Testis (tissue), 3 donors: ENCODE measurements around the gene EPB41L1. TPM values are rescaled to one million over a fixed set of nuclear protein-coding genes. Genes with fewer than 3 reads are reported as not detected.

ENCODE experiments used
- DNase-seq: peaks from one replicate; pipeline ENCODE4 v3.0.0-alpha.2; 2019
- H3K27ac ChIP-seq, 2 donors: fragments of 200-600 bp; sonication (generic); one replicate each; pipeline ENCODE4 v1.5.1; 2019
- H3K27me3 ChIP-seq: fragments of 200-600 bp; sonication (generic); one replicate; pipeline ENCODE4 v1.5.1; 2019
- H3K36me3 ChIP-seq: fragments of 200-600 bp; sonication (generic); one replicate; pipeline ENCODE4 v1.5.1; 2017; ENCODE audit warnings: low read depth; ENCODE audit errors: missing control alignments
- H3K4me1 ChIP-seq: fragments of 200-600 bp; sonication (generic); one replicate; pipeline ENCODE4 v1.5.1; 2019
- H3K4me3 ChIP-seq, 2 donors: fragments of 200-600 bp; sonication (generic); one replicate each; pipeline ENCODE4 v1.5.1; 2017 to 2019
- H3K9me3 ChIP-seq: fragments of 200-600 bp; sonication (generic); one replicate; pipeline ENCODE4 v1.5.1; 2017
- CTCF ChIP-seq, 3 experiments: fragments of 450-650 bp in 2 of 3; fragments of 200-600 bp in 1 of 3; sonication (generic) in 1 of 3; IDR thresholded peaks; one replicate each; pipeline ENCODE4 v1.5.1; 2016 to 2019; ENCODE audit warnings: antibody characterized with exemption in 3 of 3, mild to moderate bottlenecking in 2 of 3, moderate library complexity in 1 of 3
- POLR2A ChIP-seq: fragments of 450-650 bp; IDR thresholded peaks from one replicate; pipeline ENCODE4 v1.6.1; 2017; ENCODE audit warnings: antibody characterized with exemption, mild to moderate bottlenecking, moderate library complexity
- WGBS, 2 donors: methylation state at CpG; one replicate each; pipeline ENCODE4 v1.1.5; 2018; 5-methylcytosine and 5-hydroxymethylcytosine counted together
- intact Hi-C: fragments of 100-400 bp; cut with DNase I; formaldehyde crosslinking; loops from one replicate; pipeline ENCODE4 v1.15.1; 2023; ENCODE audit warnings: low total_unique reads
- polyA plus RNA-seq: library from polyadenylated mRNA; stranded (reverse); fragments of 350-450 nt; fragmentation: Illumina TruSeq; extraction: RNeasy Lipid Tissue Mini Kit (QIAGEN cat#74804); gene quantifications from one replicate; pipeline ENCODE4 v1.2.3, GENCODE V29; 2014; ENCODE audit warnings: low read depth, low replicate concordance; ENCODE audit not compliant: insufficient read depth
- total RNA-seq, 2 donors: library from RNA; depleted of rRNA; stranded (reverse); fragments of >200 nt; gene quantifications; one replicate each; pipeline ENCODE4 v1.2.3, GENCODE V29; 2016

The EPB41L1 gene
- total and polyA plus RNA-seq, 3 donors from 2014 or later, result 49.8 to 65.3 (median 63.7) TPM

- 82 to 93% methylated on average over 2 of the region's 2 CpGs for WGBS, 2 donors
- DNase-seq, result no peak
- intact Hi-C loops, result no loop called here
Measured at GRCh38 chr20:36148439-36148838, 6.1 kb upstream of the EPB41L1 start.

GRCh38 chr20:36149012-36149411, 5.5 kb upstream of the EPB41L1 start:
- WGBS, 2 donors, result 79 to 84% methylated on average over 3 of the region's 3 CpGs
- intact Hi-C loops, result no loop called here
- Histone ChIP-seq H3K27ac (no peak overlapping the region), H3K4me1 (peaks cover 34% of the 10 kb centered on the region), H3K4me3 (no peak overlapping the region), H3K36me3 (no peaks in the 10 kb centered on the region), H3K9me3 (no peaks in the 10 kb centered on the region), H3K27me3 (no peaks in the 10 kb centered on the region)
- TF ChIP-seq CTCF (IDR thresholded peaks at IDR 0.05) (no peak), POLR2A (no peak)
- no peak for DNase-seq

More at GRCh38 chr20:36148439-36148838, 6.1 kb upstream of the EPB41L1 start:
- Histone ChIP-seq H3K4me3 (no peak overlapping the region), H3K27ac (no peak overlapping the region), H3K9me3 (no peaks in the 10 kb centered on the region), H3K4me1 (peaks cover 30% of the 10 kb centered on the region), H3K27me3 (no peaks in the 10 kb centered on the region), H3K36me3 (no peaks in the 10 kb centered on the region)
- TF ChIP-seq CTCF (IDR thresholded peaks at IDR 0.05), result no peak
- TF ChIP-seq POLR2A, result no peak

GRCh38 chr20:36149469-36149868, 5.1 kb upstream of the EPB41L1 start:
- DNase-seq, result no peak
- TF ChIP-seq POLR2A (no peak), CTCF (IDR thresholded peaks at IDR 0.05) (no peak)
- intact Hi-C loops, result no loop called here
- Histone ChIP-seq H3K9me3 (no peaks in the 10 kb centered on the region), H3K36me3 (no peaks in the 10 kb centered on the region), H3K27me3 (no peaks in the 10 kb centered on the region), H3K4me1 (peaks cover 36% of the 10 kb centered on the region), H3K4me3 (no peak overlapping the region), H3K27ac (no peak overlapping the region)
- WGBS, 2 donors, result 44 to 50% methylated on average over 3 of the region's 3 CpGs

- TF ChIP-seq POLR2A (no peak), CTCF (IDR thresholded peaks at IDR 0.05) (no peak)
- intact Hi-C loops, result no loop called here
- 73 to 94% methylated on average over 2 to 3 of the region's 3 CpGs for WGBS, 2 donors
Measured at GRCh38 chr20:36150489-36150846, 4.1 kb upstream of the EPB41L1 start.

GRCh38 chr20:36150847-36151539, 3.5 kb upstream of the EPB41L1 start:
- peak; percentile 31 for DNase-seq
- Histone ChIP-seq H3K4me3 (no peak overlapping the region), H3K9me3 (no peaks in the 10 kb centered on the region), H3K27ac (no peak overlapping the region), H3K27me3 (no peaks in the 10 kb centered on the region), H3K4me1 (peaks cover 43% of the 10 kb centered on the region), H3K36me3 (no peaks in the 10 kb centered on the region)
- WGBS, 2 donors, result 53 to 67% methylated on average over 4 of the region's 4 CpGs
- TF ChIP-seq POLR2A (no peak), CTCF (IDR thresholded peaks at IDR 0.05) (no peak)
- intact Hi-C loops, result no loop called here

More at GRCh38 chr20:36150489-36150846, 4.1 kb upstream of the EPB41L1 start:
- no peak for DNase-seq
- peaks cover 42% of the 10 kb centered on the region for H3K4me1 ChIP-seq
- no peak overlapping the region for H3K4me3 ChIP-seq
- no peaks in the 10 kb centered on the region for H3K9me3 ChIP-seq
- no peaks in the 10 kb centered on the region for H3K27me3 ChIP-seq
- H3K27ac ChIP-seq, result no peak overlapping the region
- no peaks in the 10 kb centered on the region for H3K36me3 ChIP-seq
